KG1 (cell line): ENCODE data around the gene PSD.
A peak's percentile ranks its signal among the peaks of the same experiment; 100 is the strongest.

ENCODE experiments used
- DNase-seq: peaks from one replicate; lab custom pipeline; 2025; lab: John Stamatoyannopoulos, UW

The PSD gene

GRCh38 chr10:102419269-102420180 is 940 bp upstream of the PSD start:
- peak; percentile 18 for DNase-seq

GRCh38 chr10:102416695-102417094 is 1.9 kb downstream of the PSD start:
- no peak for DNase-seq

DNA sequence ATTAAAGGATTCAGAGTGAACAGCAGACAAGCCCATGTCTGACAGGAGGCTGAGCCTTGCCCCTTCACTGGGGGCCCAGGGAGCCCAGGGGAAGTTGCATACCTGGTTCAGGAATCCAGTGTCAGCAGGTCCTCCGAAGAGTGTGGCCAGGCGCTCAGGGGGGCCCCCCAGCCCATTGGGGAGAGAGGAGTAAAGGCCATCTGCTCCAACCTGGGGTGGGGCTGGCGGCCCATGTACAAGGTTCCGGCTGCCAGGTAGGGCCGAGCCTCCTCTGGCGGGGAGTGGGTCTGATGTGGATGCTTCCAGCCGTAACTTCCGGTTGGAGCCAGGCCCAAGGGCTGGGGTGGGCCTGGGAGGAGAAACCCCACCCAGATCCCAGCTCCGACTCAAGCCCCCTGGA is 2.3 kb downstream of the PSD start:
- DNase-seq: no peak

- no peak for DNase-seq
Observed at GRCh38 chr10:102414749-102415148, 3.8 kb downstream of the PSD start.

DNA sequence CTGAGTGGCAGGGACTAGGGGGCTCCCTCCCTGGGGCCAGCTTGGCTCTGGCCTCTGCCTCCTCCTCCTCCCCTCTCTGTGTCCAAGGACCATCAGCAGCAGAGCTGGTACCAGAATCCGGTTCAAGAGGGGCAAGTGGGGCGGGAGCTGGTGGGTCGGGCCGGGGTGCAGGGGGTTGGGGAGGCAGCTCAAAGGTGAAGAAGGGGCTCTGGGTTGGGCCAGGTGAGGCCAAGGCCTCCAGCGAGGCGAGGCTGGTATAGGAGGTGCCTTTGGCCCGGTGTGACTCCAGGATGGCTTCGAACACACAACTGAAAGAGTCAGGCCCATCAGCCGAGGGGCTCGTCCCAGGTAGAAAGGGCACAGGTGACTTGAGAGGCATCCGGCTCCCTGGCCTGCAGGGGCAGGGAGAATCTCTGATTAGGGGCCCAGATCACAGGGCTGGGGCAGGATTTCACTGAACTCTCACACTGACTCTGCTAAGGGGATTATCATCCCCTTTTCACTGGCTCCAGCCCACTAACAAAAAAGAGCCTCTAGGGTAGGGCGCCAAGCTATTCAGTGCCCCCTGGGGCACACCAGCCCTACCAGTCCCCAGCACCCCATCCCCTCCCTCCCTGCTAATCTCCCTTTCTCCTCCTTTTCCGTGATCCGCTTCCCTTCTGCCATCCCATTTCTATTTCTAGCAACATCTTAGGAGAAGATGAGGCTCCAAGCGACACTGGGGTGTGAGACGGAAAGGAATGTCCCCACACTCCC is 4.6 kb downstream of the PSD start:
- no peak for DNase-seq

GRCh38 chr10:102413053-102413705 is 5.4 kb downstream of the PSD start:
- no peak for DNase-seq

GRCh38 chr10:102412293-102412692 is 6.3 kb downstream of the PSD start:
- no peak for DNase-seq

DNA sequence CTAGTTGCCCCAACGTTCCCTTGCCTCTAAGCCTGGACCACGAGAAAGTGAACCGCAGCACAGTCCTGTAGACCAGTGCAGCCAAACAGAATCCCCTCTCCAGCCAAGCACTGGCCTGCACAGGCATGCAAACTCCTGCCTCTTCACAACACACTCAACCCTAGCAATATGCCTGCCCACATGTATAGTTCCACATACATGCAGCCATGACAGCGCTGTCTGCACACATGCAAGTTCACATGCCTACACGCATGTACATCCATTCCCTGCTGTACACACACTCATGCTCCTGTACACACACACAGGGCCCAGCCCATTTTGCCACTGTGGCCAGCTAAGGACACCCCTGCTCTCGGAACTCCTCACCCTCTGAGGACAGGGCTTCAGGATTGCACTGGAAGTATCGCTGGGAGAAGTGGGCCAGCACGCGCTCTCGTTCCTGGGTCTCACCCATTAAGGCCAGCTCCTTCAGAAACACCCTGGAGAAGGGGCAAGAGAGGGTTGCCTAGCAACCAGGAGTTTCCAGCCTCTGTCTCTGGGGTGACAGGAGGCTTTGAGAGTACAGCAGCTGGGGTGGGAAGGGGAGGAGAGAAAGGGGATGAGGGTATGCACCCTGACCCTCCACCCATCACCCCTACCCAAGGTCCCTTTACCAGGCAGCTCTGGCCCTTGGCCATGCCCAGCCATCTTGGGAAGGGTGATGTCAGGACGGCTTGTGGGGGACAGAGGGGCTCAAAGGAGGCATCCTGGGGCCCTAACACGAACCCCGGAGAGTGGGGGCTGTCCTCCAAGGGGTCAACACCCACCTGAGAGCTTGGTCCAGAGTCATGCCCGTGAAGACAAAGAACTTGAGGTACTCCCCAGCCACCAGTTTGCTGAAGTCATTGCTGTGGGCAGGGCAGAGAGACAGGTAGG is 7.0 kb downstream of the PSD start:
- no peak for DNase-seq

DNA sequence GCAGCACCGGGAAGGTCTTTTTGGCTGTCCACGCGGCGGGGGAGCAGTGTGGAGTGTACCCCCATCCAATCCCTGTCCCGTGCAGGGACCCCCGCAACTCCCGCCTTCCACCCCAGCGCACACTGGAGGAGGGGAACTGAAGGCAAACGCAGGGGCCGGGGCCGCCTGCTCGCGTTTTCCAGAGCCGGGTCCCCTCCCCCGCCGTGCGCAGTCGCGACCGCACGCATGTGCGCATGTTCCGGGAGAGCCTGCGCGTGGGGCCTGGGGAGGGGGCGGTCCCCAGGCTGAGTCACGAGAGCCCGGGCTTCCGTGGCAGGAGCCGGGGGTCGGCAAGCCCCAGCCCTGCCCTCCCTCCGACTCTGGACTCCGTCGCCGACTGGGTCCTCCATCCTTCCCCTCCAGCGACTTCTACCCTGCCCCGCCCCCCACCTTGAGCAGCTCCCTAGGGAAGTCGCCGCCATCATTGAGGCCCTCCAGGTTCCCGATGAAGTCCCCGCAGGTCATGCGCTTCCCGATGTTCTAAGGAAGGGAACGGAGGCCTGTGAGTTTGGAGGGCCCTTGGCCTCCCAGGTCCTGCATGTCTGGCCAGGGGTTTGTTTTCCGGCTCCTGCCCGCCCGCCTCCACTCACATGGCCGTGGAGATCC is 8.0 kb downstream of the PSD start:
- no peak for DNase-seq

DNA sequence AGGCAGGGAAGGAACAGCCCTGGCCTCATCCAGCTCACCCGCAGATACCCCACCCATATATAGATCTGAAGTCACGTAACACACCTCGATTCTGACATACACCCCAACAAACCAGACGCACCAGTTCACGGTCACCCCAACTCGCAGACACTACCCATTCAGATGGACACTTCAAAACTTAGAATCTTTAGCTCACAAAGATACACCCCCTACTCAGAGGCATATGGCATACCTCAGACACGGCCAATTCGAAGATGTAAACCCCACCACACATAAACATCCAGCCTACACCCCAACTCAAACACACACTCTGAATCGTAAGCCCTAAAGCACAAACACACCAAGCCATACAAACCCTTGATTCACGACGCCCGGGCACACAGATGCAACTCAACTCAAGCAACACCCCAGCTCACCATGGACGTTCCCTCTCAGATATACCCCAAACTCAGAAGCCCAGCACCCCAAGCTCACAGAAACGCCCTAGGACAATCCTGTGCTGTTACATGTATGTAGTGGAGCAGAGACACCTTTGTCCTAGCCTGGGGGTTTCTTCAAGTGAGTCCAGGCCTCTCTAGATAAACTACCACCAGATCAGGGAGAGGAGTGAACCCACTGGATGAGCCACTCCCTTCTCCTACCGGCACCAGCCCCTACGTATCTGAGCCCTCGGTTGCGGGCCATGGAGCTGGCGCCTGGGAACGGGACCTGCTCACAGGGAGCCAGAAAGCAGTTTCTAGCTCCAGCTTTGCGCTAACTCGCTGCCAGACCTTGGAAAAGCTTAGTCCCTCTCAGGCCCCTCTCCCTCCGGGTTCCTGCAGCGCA is 8.8 kb downstream of the PSD start:
- DNase-seq: no peak

DNA sequence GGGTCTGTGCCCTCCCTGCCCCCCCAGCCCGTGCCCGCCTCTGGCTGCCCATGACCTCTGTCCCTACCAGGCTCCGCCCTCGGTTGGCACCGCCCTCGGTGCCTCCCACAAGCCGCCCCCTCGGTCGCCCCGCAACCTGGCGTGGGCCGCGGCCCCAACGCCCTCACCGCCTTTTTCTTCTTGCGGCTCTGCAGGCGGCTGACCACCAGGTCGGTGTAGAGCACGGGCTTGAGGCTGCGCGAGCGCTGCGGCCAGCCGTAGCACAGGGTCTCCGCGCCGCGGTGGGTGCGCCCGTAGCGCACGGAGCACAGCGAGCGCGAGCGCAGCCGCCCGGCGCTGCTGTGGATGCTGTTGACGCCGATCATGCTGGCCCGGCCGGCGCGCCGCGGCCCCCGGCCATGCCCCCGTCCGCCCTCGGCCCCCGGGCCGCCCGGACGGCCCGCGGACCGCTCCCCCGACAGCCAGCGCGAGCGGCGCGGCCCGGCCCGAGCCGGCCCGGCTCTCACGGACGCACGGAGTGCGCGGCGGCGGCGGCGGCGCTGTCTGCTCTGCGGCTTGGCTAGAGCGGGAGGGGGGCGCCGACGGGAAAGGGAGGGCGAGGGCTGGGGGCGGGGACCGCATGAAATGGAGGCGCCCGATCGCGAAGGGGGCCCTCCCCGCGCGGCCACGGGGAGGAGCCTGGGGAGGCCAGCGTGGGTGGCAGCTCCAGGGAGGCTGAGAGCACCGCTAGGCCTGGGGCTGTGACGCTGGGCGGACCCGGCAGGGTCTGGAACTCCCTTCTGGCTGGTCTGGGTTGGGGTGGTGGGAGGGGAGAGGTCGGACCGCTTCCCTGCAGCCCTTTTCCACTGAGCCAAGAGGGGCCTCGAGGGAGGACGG is 9.6 kb downstream of the PSD start:
- DNase-seq: no peak

GRCh38 chr10:102408131-102408727 is 10.4 kb downstream of the PSD start:
- DNase-seq: no peak

GRCh38 chr10:102407425-102408130 is 11.0 kb downstream of the PSD start:
- no peak for DNase-seq

- DNase-seq: no peak
Observed at GRCh38 chr10:102406815-102407214, 11.8 kb downstream of the PSD start.

- DNase-seq: no peak
Observed at GRCh38 chr10:102405632-102406031, 13.0 kb downstream of the PSD start.

GRCh38 chr10:102405108-102405571 is 13.4 kb downstream of the PSD start:
- DNase-seq: no peak

DNA sequence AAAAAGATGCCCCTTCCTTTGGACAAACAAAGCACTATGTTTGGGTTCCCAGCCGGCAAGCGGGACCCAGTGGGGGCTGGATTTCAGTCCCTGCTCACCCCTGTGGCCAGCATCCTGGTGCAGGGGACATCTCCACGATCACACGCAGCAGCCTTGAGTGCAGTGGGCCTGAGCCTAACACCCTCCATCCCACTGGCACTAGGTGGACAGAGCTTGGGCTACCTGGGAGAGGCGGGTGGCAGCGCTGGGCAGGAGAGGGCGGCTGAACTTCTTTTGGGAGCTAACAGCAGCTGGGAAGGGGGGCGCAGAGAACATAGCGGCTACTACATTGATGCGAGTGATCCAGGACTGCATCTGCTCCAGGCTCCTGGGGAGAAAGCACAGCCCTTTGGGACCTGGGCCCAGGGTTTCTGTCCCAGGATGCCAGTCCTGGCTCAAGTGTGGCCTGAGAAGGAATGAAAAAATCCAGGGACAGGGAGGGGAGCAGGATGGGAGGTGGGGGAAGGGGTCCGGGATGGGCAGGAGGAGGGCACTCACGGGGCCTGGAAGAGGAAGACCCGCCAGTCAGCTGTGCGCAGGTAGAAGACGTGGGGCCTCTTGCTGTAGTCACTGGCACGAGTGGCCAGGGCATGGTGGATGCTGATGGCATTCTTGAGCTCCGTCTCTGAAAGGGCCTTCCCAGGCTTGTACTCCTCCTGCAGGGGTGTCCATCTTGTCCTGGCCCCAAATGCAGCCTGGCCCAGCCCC is 14.1 kb downstream of the PSD start:
- no peak for DNase-seq
